RWPE2 (cell line): Measurements from ENCODE around the gene L1CAM.

ENCODE experiments used
- ATAC-seq: fragments of 200-7000 bp; cut with Tn5 transposase; 3 replicates; pipeline ENCODE4 v1.9.1; 2021; ENCODE audit warnings: low read depth
- DNase-seq: peaks from one replicate; pipeline ENCODE4 v3.0.0-alpha.2; 2020; ENCODE audit warnings: low spot score
- H3K27ac ChIP-seq: fragments of 450-650 bp; 2 replicates; pipeline ENCODE4 v1.5.1; 2017; ENCODE audit warnings: mild to moderate bottlenecking; ENCODE audit not compliant: poor library complexity, severe bottlenecking
- H3K27me3 ChIP-seq: fragments of 250-450 bp; sonication (Bioruptor Pico); 2 replicates; pipeline ENCODE4 v1.5.1; 2021; ENCODE audit warnings: mild to moderate bottlenecking, moderate library complexity; ENCODE audit not compliant: insufficient read depth, poor library complexity, severe bottlenecking
- H3K36me3 ChIP-seq: fragments of 250-450 bp; sonication (Bioruptor Pico); 2 replicates; pipeline ENCODE4 v1.5.1; 2020; ENCODE audit warnings: low read depth, mild to moderate bottlenecking, moderate library complexity
- H3K4me1 ChIP-seq: fragments of 250-450 bp; sonication (Bioruptor Pico); 2 replicates; pipeline ENCODE4 v1.5.1; 2021; ENCODE audit warnings: mild to moderate bottlenecking, moderate library complexity; ENCODE audit not compliant: insufficient read depth, poor library complexity, severe bottlenecking
- H3K4me3 ChIP-seq: fragments of 250-450 bp; sonication (Bioruptor Pico); 2 replicates; pipeline ENCODE4 v1.5.1; 2021; ENCODE audit warnings: mild to moderate bottlenecking, moderate library complexity; ENCODE audit not compliant: severe bottlenecking
- H3K9me3 ChIP-seq: fragments of 250-450 bp; sonication (Bioruptor Pico); 2 replicates; pipeline ENCODE4 v1.5.1; 2021; ENCODE audit warnings: mild to moderate bottlenecking, moderate library complexity; ENCODE audit not compliant: severe bottlenecking
- CTCF ChIP-seq: fragments of 450-650 bp; IDR thresholded peaks from one replicate; pipeline ENCODE4 v1.5.1; 2017; ENCODE audit warnings: mild to moderate bottlenecking, moderate library complexity; ENCODE audit not compliant: poor library complexity, severe bottlenecking

L1CAM gene

GRCh38 chrX:153848325-153848724 is 37.6 kb downstream of the L1CAM start:
- H3K27me3 ChIP-seq, result no peaks in the 10 kb centered on the region
- no peak overlapping the region for H3K4me3 ChIP-seq
- H3K36me3 ChIP-seq, result no peaks in the 10 kb centered on the region
- H3K4me1 ChIP-seq, result no peaks in the 10 kb centered on the region
- no peak for ATAC-seq
- TF ChIP-seq CTCF, result no peak
- no peak overlapping the region for H3K27ac ChIP-seq
- no peaks in the 10 kb centered on the region for H3K9me3 ChIP-seq
- DNase-seq, result no peak

- Histone ChIP-seq H3K27me3 (no peaks in the 10 kb centered on the region), H3K27ac (no peak overlapping the region), H3K4me1 (no peaks in the 10 kb centered on the region), H3K4me3 (no peak overlapping the region), H3K36me3 (no peaks in the 10 kb centered on the region), H3K9me3 (no peaks in the 10 kb centered on the region)
- ATAC-seq, result 0 out of 3 replicates have a peak, but pooled peaks have one; percentile 29
- TF ChIP-seq CTCF, result no peak
- DNase-seq, result no peak
Measured at GRCh38 chrX:153845842-153846241, 40.1 kb downstream of the L1CAM start.

GRCh38 chrX:153845195-153845594 is 40.8 kb downstream of the L1CAM start:
- DNase-seq, result no peak
- no peaks in the 10 kb centered on the region for H3K27me3 ChIP-seq
- no peak overlapping the region for H3K27ac ChIP-seq
- H3K36me3 ChIP-seq, result no peaks in the 10 kb centered on the region
- H3K9me3 ChIP-seq, result no peaks in the 10 kb centered on the region
- H3K4me3 ChIP-seq, result no peak overlapping the region
- H3K4me1 ChIP-seq, result no peaks in the 10 kb centered on the region
- no peak for ATAC-seq
- no peak for TF ChIP-seq CTCF

- no peak for ATAC-seq
- no peak overlapping the region for H3K27ac ChIP-seq
Measured at GRCh38 chrX:153844509-153845082, 41.4 kb downstream of the L1CAM start.

More at GRCh38 chrX:153844509-153845082, 41.4 kb downstream of the L1CAM start:
- Histone ChIP-seq H3K4me1 (no peaks in the 10 kb centered on the region), H3K36me3 (no peaks in the 10 kb centered on the region), H3K4me3 (no peak overlapping the region), H3K27me3 (no peaks in the 10 kb centered on the region), H3K9me3 (no peaks in the 10 kb centered on the region)
- DNase-seq, result no peak
- TF ChIP-seq CTCF, result no peak
